ENCODE data around the gene BAIAP2.
A peak's percentile ranks its signal among the peaks of the same experiment; 100 is the strongest.

Gene BAIAP2

DNA sequence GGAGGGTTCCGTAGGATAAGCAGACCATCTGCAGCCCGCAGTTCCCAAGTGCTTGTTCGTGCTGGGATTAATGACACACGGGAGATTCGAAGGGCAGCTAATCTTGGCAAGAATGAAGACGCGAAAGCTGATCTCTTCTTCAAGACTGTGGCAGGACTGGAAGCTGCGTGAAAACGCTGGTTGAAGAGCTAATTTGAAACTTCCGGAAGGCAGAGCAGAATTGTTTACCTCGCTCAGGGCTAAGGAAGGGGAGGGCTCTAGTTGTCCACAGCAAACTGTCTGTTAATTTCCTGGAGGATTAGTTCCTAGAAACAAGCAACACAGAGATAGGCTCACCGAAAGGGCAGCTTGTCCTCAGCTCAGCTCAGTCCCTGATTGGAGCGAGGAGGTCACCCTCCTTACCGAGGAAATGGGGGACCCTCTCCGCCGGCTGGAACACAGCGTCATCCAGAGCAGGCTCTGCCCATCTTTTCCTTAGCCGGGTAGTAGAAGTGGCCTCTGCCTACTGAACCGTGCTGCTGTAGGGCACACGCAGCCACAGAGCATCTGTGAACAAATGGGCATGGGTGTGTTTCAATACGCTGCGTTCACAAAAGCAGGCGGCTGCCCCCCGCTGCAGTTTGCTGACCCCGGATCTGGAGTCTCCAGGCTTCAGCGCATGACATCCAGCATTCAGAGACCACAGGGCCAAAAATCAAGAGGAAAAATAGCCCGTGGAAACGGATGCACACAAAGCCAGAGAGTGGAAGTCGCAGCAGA is 16.7 kb upstream of the BAIAP2 start:
- DNase-seq (ENCODE audit: low spot score) (no peak), ATAC-seq (ENCODE audit: low read depth) (peak; percentile 14; the same call in 1 of the 3 replicates)
- H3K36me3 ChIP-seq (ENCODE audit: low read depth), result no peaks in the 10 kb centered on the region
- no peaks in the 10 kb centered on the region for H3K27me3 ChIP-seq (ENCODE audit: insufficient read depth, poor library complexity, severe bottlenecking)
- peaks cover 6% of the 10 kb centered on the region for H3K4me1 ChIP-seq (ENCODE audit: insufficient read depth, poor library complexity, severe bottlenecking)
- TF ChIP-seq, protein P1, sequence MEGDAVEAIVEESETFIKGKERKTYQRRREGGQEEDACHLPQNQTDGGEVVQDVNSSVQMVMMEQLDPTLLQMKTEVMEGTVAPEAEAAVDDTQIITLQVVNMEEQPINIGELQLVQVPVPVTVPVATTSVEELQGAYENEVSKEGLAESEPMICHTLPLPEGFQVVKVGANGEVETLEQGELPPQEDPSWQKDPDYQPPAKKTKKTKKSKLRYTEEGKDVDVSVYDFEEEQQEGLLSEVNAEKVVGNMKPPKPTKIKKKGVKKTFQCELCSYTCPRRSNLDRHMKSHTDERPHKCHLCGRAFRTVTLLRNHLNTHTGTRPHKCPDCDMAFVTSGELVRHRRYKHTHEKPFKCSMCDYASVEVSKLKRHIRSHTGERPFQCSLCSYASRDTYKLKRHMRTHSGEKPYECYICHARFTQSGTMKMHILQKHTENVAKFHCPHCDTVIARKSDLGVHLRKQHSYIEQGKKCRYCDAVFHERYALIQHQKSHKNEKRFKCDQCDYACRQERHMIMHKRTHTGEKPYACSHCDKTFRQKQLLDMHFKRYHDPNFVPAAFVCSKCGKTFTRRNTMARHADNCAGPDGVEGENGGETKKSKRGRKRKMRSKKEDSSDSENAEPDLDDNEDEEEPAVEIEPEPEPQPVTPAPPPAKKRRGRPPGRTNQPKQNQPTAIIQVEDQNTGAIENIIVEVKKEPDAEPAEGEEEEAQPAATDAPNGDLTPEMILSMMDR (IDR thresholded peaks at IDR 0.05; ENCODE audit: poor library complexity, severe bottlenecking), result no peak
- no peak overlapping the region for H3K27ac ChIP-seq (ENCODE audit: poor library complexity, severe bottlenecking)
- H3K9me3 ChIP-seq (ENCODE audit: severe bottlenecking), result no peaks in the 10 kb centered on the region
- H3K4me3 ChIP-seq (ENCODE audit: severe bottlenecking), result no peak overlapping the region

DNA sequence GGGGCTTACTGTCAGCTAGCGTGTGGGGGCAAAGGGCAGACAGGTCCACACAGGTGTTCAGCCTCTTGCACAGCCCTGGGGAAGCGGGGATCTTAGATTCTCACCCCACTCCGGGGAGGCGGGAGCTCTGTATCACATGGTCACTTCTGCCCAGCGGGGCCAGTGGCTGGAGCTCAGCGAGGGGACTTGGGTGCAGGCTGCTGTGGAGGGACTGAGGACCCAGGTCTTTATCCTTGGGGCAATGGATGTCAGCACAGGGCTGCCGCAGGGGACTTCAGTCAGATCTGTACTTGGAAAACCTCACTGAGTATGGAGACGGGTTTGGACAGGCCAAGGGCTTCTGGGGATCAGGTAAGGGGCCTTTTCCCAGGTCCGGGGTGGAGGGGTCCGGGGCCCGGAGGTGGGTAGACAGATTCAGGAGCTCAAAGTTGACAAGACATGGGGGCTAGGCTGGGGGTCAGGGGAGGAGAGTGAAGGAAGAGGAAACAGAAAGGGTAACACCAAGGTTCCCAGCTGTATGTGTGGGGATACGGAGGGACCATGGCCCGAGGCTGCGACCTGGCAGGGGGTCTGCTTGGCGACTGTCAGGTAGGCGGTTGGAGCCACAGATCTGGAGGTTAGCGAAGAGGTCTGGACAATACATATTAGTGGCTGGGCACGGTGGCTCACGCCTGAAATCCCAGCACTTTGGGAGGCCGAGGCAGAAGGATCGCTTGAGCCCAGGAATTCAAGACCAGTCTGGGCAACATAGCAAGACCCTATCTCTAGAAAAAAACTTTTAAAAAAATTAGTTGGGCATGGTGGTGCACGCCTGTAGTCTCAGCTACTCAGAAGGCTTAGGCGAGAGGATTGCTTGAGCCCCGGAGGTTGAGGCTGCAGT is 15.1 kb upstream of the BAIAP2 start:
- TF ChIP-seq, protein P1 (IDR thresholded peaks at IDR 0.05; ENCODE audit: poor library complexity, severe bottlenecking), result no peak
- H3K27me3 ChIP-seq (ENCODE audit: insufficient read depth, poor library complexity, severe bottlenecking), result no peaks in the 10 kb centered on the region
- no peak overlapping the region for H3K27ac ChIP-seq (ENCODE audit: poor library complexity, severe bottlenecking)
- H3K4me1 ChIP-seq (ENCODE audit: insufficient read depth, poor library complexity, severe bottlenecking), result peaks cover 6% of the 10 kb centered on the region
- ATAC-seq (ENCODE audit: low read depth) (no peak), DNase-seq (ENCODE audit: low spot score) (no peak)
- no peak overlapping the region for H3K4me3 ChIP-seq (ENCODE audit: severe bottlenecking)
- H3K9me3 ChIP-seq (ENCODE audit: severe bottlenecking), result no peaks in the 10 kb centered on the region
- no peaks in the 10 kb centered on the region for H3K36me3 ChIP-seq (ENCODE audit: low read depth)

DNA sequence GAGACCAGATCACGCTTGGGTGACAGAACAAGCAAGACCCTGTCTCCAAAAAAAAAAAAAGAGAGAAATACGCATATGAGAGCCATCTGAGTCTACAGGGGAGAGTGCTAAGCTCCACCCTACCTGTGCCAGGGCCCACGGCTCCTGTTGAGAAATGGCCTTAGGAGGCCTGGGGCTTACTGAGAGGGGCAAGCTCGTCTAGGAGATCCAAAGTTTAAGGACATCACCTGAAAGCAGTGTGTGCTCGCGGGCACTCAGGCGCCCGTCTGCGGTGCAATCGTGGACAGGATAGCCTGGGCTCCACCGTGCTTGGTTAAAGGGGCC is 14.5 kb upstream of the BAIAP2 start:
- Histone ChIP-seq H3K36me3 (ENCODE audit: low read depth) (no peaks in the 10 kb centered on the region), H3K4me1 (ENCODE audit: insufficient read depth, poor library complexity, severe bottlenecking) (peaks cover 6% of the 10 kb centered on the region), H3K9me3 (ENCODE audit: severe bottlenecking) (no peaks in the 10 kb centered on the region), H3K27me3 (ENCODE audit: insufficient read depth, poor library complexity, severe bottlenecking) (no peaks in the 10 kb centered on the region), H3K4me3 (ENCODE audit: severe bottlenecking) (no peak overlapping the region), H3K27ac (ENCODE audit: poor library complexity, severe bottlenecking) (peak overlapping the region; percentile 35)
- ATAC-seq (ENCODE audit: low read depth) (no peak), DNase-seq (ENCODE audit: low spot score) (no peak)
- TF ChIP-seq, protein P1 (IDR thresholded peaks at IDR 0.05; ENCODE audit: poor library complexity, severe bottlenecking), result no peak

DNA sequence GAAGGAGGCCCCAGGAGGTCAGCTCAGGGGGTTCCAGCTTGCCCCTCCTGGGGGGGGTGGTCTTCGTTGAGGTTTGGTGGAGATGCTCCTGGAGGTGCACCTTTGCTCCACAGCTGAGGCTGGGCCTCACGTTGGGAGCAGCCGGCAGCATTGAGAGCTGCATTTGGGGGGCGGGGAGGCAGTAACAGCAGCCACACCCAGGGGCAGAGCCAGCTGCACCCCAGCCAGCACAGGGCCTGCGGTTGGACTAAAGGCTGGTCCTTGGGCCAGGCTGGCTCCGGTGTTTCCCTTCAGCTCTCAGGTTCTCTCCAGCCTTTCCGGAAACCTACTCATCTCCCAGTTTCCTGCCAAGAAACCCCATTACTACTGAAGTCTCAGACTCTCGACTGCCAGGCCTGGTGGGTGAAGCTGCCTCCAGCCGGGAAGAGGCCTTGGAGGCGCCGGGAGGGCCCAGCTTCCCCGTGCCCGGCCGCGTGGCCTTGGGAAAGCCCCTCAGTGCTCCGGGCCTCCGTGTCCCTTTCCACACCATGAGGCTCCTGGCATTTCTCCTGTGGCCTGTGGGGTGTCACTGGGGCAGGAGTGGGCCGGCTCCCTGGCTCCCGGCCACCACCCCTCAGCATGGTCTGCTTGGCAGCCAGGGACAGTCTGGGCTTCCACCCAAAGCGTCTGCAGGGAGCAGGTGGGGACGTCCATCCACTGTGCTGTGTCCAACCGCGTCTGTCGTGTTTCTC is 14.0 kb upstream of the BAIAP2 start:
- peaks cover 6% of the 10 kb centered on the region for H3K4me1 ChIP-seq (ENCODE audit: insufficient read depth, poor library complexity, severe bottlenecking)
- H3K9me3 ChIP-seq (ENCODE audit: severe bottlenecking), result no peaks in the 10 kb centered on the region
- peak; percentile 72 for ATAC-seq (ENCODE audit: low read depth)
- TF ChIP-seq, protein P1 (IDR thresholded peaks at IDR 0.05; ENCODE audit: poor library complexity, severe bottlenecking), result no peak
- peak overlapping the region; percentile 35 for H3K27ac ChIP-seq (ENCODE audit: poor library complexity, severe bottlenecking)
- H3K4me3 ChIP-seq (ENCODE audit: severe bottlenecking), result no peak overlapping the region
- DNase-seq (ENCODE audit: low spot score), result peak; percentile 72
- H3K36me3 ChIP-seq (ENCODE audit: low read depth), result no peaks in the 10 kb centered on the region
- no peaks in the 10 kb centered on the region for H3K27me3 ChIP-seq (ENCODE audit: insufficient read depth, poor library complexity, severe bottlenecking)
